Keratinocyte (primary cell): ENCODE data around the gene PAX7. TPM values are rescaled to one million over a fixed set of nuclear protein-coding genes. Genes with fewer than 3 reads are reported as not detected.

ENCODE experiments used
- DNase-seq: peaks from one replicate; pipeline ENCODE4 v3.0.0-alpha.2; 2011; ENCODE audit warnings: low read depth, missing footprints, low spot score
- FAIRE-seq: peaks from 2 replicates; lab custom pipeline; 2011; peaks lifted over from hg19 to GRCh38; lab: Jason Lieb, UNC
- H2AFZ ChIP-seq: 2 replicates; pipeline ENCODE4 v1.6.0; 2012; ENCODE audit warnings: low read length, control low read depth, inconsistent platforms; ENCODE audit not compliant: control insufficient read depth
- H3K27ac ChIP-seq: 2 replicates; pipeline ENCODE4 v1.5.1; 2011; ENCODE audit warnings: low read length; ENCODE audit not compliant: control insufficient read depth, insufficient read depth
- H3K27me3 ChIP-seq: 3 replicates; pipeline ENCODE4 v1.6.0; 2011; ENCODE audit warnings: low read length; ENCODE audit not compliant: control insufficient read depth, insufficient read depth; ENCODE audit errors: extremely low read depth
- H3K36me3 ChIP-seq, 2 experiments: 2 replicates in 1 of 2; 3 replicates in 1 of 2; pipeline ENCODE4 v1.5.1; 2011; ENCODE audit warnings: low read length in 2 of 2, mild to moderate bottlenecking in 1 of 2; ENCODE audit not compliant: control insufficient read depth in 2 of 2, insufficient read depth in 2 of 2; ENCODE audit errors: extremely low read depth in 1 of 2
- H3K4me1 ChIP-seq: 3 replicates; pipeline ENCODE4 v1.5.1; 2011; ENCODE audit warnings: low read length; ENCODE audit not compliant: control insufficient read depth, insufficient read depth; ENCODE audit errors: extremely low read depth
- H3K4me2 ChIP-seq: 3 replicates; pipeline ENCODE4 v1.6.0; 2011; ENCODE audit warnings: low read depth, low read length; ENCODE audit not compliant: control insufficient read depth, insufficient read depth; ENCODE audit errors: extremely low read depth
- H3K4me3 ChIP-seq, 3 experiments: fragments of 200-600 bp in 1 of 3; sonication (generic) in 1 of 3; 2 replicates in 2 of 3; 3 replicates in 1 of 3; pipeline ENCODE4 v1.5.1; 2011 to 2016; ENCODE audit warnings: low read length in 3 of 3, mild to moderate bottlenecking in 3 of 3, control low read depth in 2 of 3, inconsistent platforms in 1 of 3, low read depth in 1 of 3, mixed read lengths in 1 of 3, mixed run types in 1 of 3, moderate library complexity in 1 of 3; ENCODE audit not compliant: control insufficient read depth in 2 of 3, insufficient read depth in 2 of 3; ENCODE audit errors: extremely low read depth in 1 of 3
- H3K79me2 ChIP-seq: 2 replicates; pipeline ENCODE4 v1.6.0; 2012; ENCODE audit warnings: low read length; ENCODE audit not compliant: control insufficient read depth, insufficient read depth
- H3K9ac ChIP-seq: 3 replicates; pipeline ENCODE4 v1.6.0; 2011; ENCODE audit warnings: low read length; ENCODE audit not compliant: control insufficient read depth, insufficient read depth; ENCODE audit errors: extremely low read depth
- H3K9me1 ChIP-seq: 3 replicates; pipeline ENCODE4 v1.6.0; 2011; ENCODE audit warnings: low read length; ENCODE audit not compliant: control insufficient read depth, insufficient read depth; ENCODE audit errors: extremely low read depth
- H3K9me3 ChIP-seq: 2 replicates; pipeline ENCODE4 v1.5.1; 2012; ENCODE audit warnings: low read depth, low read length; ENCODE audit not compliant: control insufficient read depth
- H4K20me1 ChIP-seq: 3 replicates; pipeline ENCODE4 v1.6.0; 2011; ENCODE audit warnings: low read length; ENCODE audit not compliant: control insufficient read depth, insufficient read depth; ENCODE audit errors: extremely low read depth
- EZH2 ChIP-seq: IDR thresholded peaks from one replicate; pipeline ENCODE4 v1.6.1; 2012; ENCODE audit warnings: inconsistent platforms, mild to moderate bottlenecking, low read length, moderate library complexity
- dilution Hi-C: fragments of 300-500 bp; cut with MboI; formaldehyde crosslinking; loops from one replicate; pipeline ENCODE4 v1.7.0; 2020; ENCODE audit warnings: low sequenced_read_pairs; ENCODE audit not compliant: extremely low pct_ligation_motif_present
- polyA plus RNA-seq, 5 experiments: library from polyadenylated mRNA; depleted of rRNA in 3 of 5; stranded (reverse) in 3 of 5; stranded (forward) in 1 of 5; unstranded in 1 of 5; fragments of >200 nt; gene quantifications; 1 replicate in 1 of 5; 2 replicates in 3 of 5; 3 replicates in 1 of 5; pipeline versions ENCODE4 v1.2.1 to v1.2.3, GENCODE V29; 2011 to 2012; ENCODE audit warnings: missing spikeins in 2 of 5, low read depth in 1 of 5, low replicate concordance in 1 of 5
- TF ChIP-seq, protein P1 (sequence below), 3 experiments: IDR thresholded peaks in 1 of 3; conservative IDR thresholded peaks in 1 of 3; optimal IDR thresholded peaks in 1 of 3; 2 replicates in 2 of 3; 3 replicates in 1 of 3; pipeline versions ENCODE3 to v1.5.1; 2011; ENCODE audit warnings: low read length in 3 of 3, mild to moderate bottlenecking in 3 of 3, moderate library complexity in 2 of 3, control low read depth in 1 of 3, inconsistent platforms in 1 of 3; ENCODE audit not compliant: insufficient read depth in 2 of 3; ENCODE audit errors: extremely low read depth in 1 of 3

Gene PAX7
- polyA plus RNA-seq, 1 donor (not counting 4 experiments of a cell fraction or from before 2014, with no cell fraction given): not detected

DNA sequence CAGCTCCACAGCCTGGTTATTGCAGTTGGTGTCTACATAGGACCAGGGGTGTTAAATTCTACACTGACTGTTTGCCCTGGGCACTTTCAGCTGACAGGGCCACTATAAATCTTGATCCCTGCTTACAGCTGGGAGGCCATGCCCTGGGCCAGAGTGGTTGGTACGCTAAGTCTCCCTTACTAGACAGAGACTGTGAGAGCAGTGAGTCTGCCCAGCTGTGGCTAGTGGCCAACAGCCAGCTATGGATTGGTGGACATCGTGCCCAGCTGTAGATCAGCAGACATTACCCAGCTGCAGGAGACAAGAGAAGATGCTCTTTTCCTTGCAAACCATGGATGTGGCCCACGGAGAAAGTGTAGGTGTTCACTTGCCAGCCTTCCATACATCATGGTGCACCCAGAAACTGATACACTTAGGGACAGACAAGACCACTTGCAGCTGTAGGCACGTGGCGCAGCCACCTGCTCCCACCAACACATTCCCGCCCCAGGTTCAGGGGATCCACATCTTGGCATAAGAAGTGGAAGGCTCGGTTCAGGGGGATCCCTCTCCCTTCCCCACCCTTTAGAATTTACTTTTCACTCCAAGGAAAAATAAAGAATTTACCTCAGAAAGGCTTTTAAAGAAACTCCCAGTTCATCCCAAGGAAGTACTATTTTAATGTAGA, 16.4 kb upstream of the PAX7 start:
- FAIRE-seq (no peak), DNase-seq (no peak)

DNA sequence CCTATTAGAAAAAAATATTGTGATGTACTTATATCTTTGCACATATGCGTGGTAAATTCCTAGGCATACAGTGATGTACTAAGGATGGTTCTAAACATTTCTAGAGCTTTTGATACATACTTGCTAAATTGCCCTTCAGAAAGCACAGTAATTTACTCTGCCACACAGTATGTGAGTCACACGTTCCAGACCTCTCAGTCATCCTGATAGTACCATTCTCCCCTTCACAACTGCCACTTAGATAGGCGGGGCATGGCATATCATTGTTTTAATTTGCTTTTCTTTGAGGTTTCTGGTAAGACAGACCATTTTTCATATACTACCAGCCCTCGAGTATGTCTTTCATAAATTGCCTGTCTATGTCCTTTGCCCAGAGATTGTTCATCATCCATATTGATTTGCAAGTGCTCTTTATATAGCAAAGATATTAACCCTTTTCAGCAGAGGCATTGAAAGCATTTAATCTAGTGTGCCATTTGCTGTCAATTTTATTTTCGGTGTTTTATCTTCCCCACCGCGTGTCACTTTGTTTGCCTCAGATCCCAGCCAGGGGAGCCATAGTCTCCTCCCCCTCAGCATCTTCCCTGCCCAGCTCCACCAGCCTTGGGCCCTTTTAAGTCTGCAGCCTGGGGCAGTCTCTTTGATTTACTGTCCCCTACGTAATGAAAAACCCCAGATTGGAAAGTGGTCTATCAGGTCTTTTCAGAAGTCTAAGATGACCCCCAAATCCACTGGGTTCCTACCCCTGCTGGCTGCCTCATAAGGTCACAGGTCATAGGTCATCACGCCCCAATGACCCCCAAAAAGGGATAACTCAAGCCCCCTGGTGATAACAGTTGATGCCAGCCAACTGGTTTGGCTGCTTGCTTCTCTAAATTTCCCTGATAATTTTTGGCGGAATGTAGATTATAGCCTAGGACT, 11.8 kb upstream of the PAX7 start:
- FAIRE-seq (peak; percentile 90), DNase-seq (peak; percentile 42)
- Histone ChIP-seq H3K4me1 (peaks cover 13% of the 10 kb centered on the region), H2AFZ (no peak overlapping the region), H3K27ac (no peak overlapping the region), H3K9ac (no peak overlapping the region), H3K36me3 (no peaks in the 10 kb centered on the region), H3K9me1 (no peaks in the 10 kb centered on the region), H3K9me3 (no peaks in the 10 kb centered on the region), H3K27me3 (peaks cover 17% of the 10 kb centered on the region), H4K20me1 (no peaks in the 10 kb centered on the region), H3K79me2 (no peaks in the 10 kb centered on the region), H3K4me2 (peak overlapping the region; percentile 26), H3K4me3 (no peak overlapping the region)
- TF ChIP-seq, protein P1, sequence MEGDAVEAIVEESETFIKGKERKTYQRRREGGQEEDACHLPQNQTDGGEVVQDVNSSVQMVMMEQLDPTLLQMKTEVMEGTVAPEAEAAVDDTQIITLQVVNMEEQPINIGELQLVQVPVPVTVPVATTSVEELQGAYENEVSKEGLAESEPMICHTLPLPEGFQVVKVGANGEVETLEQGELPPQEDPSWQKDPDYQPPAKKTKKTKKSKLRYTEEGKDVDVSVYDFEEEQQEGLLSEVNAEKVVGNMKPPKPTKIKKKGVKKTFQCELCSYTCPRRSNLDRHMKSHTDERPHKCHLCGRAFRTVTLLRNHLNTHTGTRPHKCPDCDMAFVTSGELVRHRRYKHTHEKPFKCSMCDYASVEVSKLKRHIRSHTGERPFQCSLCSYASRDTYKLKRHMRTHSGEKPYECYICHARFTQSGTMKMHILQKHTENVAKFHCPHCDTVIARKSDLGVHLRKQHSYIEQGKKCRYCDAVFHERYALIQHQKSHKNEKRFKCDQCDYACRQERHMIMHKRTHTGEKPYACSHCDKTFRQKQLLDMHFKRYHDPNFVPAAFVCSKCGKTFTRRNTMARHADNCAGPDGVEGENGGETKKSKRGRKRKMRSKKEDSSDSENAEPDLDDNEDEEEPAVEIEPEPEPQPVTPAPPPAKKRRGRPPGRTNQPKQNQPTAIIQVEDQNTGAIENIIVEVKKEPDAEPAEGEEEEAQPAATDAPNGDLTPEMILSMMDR (optimal IDR thresholded peaks at IDR 0.05 in 1 of 3, IDR thresholded peaks at IDR 0.05 in 1 of 3, conservative IDR thresholded peaks at IDR 0.05 in 1 of 3; ENCODE audit: extremely low read depth in 1 of 3, insufficient read depth in 2 of 3, low read length in 3 of 3): no peak
- no peak for TF ChIP-seq EZH2
- dilution Hi-C loops: no loop called here

More for the DNA sequence above, 16.4 kb upstream of the PAX7 start:
- H3K4me3 ChIP-seq: no peak overlapping the region
- no peak overlapping the region for H2AFZ ChIP-seq
- H3K4me1 ChIP-seq: peaks cover 13% of the 10 kb centered on the region
- H3K27me3 ChIP-seq: peaks cover 11% of the 10 kb centered on the region
- no peaks in the 10 kb centered on the region for H3K79me2 ChIP-seq
- no peak overlapping the region for H3K27ac ChIP-seq
- dilution Hi-C loops: no loop called here
- no peak overlapping the region for H3K9ac ChIP-seq
- TF ChIP-seq, protein P1 (optimal IDR thresholded peaks at IDR 0.05 in 1 of 3, IDR thresholded peaks at IDR 0.05 in 1 of 3, conservative IDR thresholded peaks at IDR 0.05 in 1 of 3; ENCODE audit: extremely low read depth in 1 of 3, insufficient read depth in 2 of 3, low read length in 3 of 3): no peak
- TF ChIP-seq EZH2: no peak
- no peaks in the 10 kb centered on the region for H3K9me1 ChIP-seq
- no peak overlapping the region for H3K4me2 ChIP-seq
- no peaks in the 10 kb centered on the region for H3K9me3 ChIP-seq
- no peaks in the 10 kb centered on the region for H3K36me3 ChIP-seq
- no peaks in the 10 kb centered on the region for H4K20me1 ChIP-seq
